GM12878 (cell line): ENCODE results near the gene DLG2. TPM values are rescaled to one million over a fixed set of nuclear protein-coding genes. Genes with fewer than 3 reads are reported as not detected.

Source experiments
- ATAC-seq: fragments of 200-7000 bp; cut with Tn5 transposase; 3 replicates; pipeline ENCODE4 v1.9.1; 2020; ENCODE audit warnings: mild to moderate bottlenecking, moderate library complexity
- BruUV-seq: library from RNA; stranded (reverse); fragments of 400-500 nt; replicated peaks from 2 replicates; lab custom pipeline; 2021; lab: Mats Ljungman, UMichigan
- CTCF ChIA-PET: fragments of 300-600 bp; sonication (Branson Sonifier 250); formaldehyde crosslinking; extraction: SDS; loops from one replicate; lab custom pipeline; 2021; ENCODE audit warnings: inconsistent platforms; lab: Yijun Ruan, JAX
- POLR2A ChIA-PET: fragments of 350-600 bp; formaldehyde crosslinking; extraction: SDS; loops from one replicate; lab custom pipeline; 2021; ENCODE audit warnings: inconsistent platforms; lab: Charles Lee
- RAD21 ChIA-PET: fragments of 300-600 bp; sonication (Branson Sonifier 250); formaldehyde crosslinking; loops from one replicate; lab custom pipeline; 2023; ENCODE audit warnings: antibody characterized with exemption; ENCODE audit not compliant: unreplicated experiment; lab: Charles Lee
- SMC1A ChIA-PET: fragments of 300-600 bp; sonication (Branson Sonifier 250); formaldehyde crosslinking; loops from one replicate; lab custom pipeline; 2023; ENCODE audit not compliant: unreplicated experiment, uncharacterized antibody; lab: Charles Lee
- DNase-seq: peaks from one replicate; pipeline ENCODE4 v3.0.0-alpha.2; 2011; ENCODE audit warnings: low read depth, low spot score
- FAIRE-seq: peaks from 3 replicates; lab custom pipeline; 2011; peaks lifted over from hg19 to GRCh38; lab: Jason Lieb, UNC
- H2AFZ ChIP-seq: 2 replicates; pipeline ENCODE4 v1.6.0; 2011; ENCODE audit warnings: low read depth, low read length, control low read depth; ENCODE audit not compliant: control insufficient read depth
- H3K27ac ChIP-seq: 2 replicates; pipeline ENCODE4 v1.5.1; 2011; ENCODE audit warnings: control low read depth; ENCODE audit not compliant: control insufficient read depth, insufficient read depth
- H3K27me3 ChIP-seq, 2 experiments: replicated peaks in 1 of 2; 2 replicates each; pipeline versions ENCODE4 v1.6.0 to v1.6.1; 2011; ENCODE audit warnings: low read length in 1 of 2; ENCODE audit not compliant: control insufficient read depth in 2 of 2, insufficient read depth in 2 of 2
- H3K36me3 ChIP-seq, 2 experiments: 2 replicates each; pipeline ENCODE4 v1.5.1; 2011; ENCODE audit warnings: low read length in 1 of 2; ENCODE audit not compliant: control insufficient read depth in 2 of 2, insufficient read depth in 2 of 2
- H3K4me1 ChIP-seq: 2 replicates; pipeline ENCODE4 v1.6.1; 2011; ENCODE audit warnings: mild to moderate bottlenecking, low read length, moderate library complexity, mixed read lengths; ENCODE audit not compliant: control insufficient read depth, insufficient read depth
- H3K4me2 ChIP-seq: 2 replicates; pipeline ENCODE4 v1.6.0; 2011; ENCODE audit warnings: control low read depth; ENCODE audit not compliant: control insufficient read depth, insufficient read depth
- H3K4me3 ChIP-seq: fragments of 200-600 bp; sonication (generic); 2 replicates; pipeline ENCODE4 v1.5.1; 2016
- H3K79me2 ChIP-seq: 2 replicates; pipeline ENCODE4 v1.6.0; 2011; ENCODE audit warnings: low read length; ENCODE audit not compliant: control insufficient read depth, insufficient read depth
- H3K9ac ChIP-seq: 2 replicates; pipeline ENCODE4 v1.8.0; 2011; ENCODE audit warnings: low read length, control low read depth, mixed read lengths; ENCODE audit not compliant: control insufficient read depth, insufficient read depth
- H3K9me3 ChIP-seq: replicated peaks from 3 replicates; pipeline ENCODE4 v1.5.1; 2011; ENCODE audit warnings: mild to moderate bottlenecking, low read length; ENCODE audit not compliant: control insufficient read depth, insufficient read depth
- H4K20me1 ChIP-seq: 2 replicates; pipeline ENCODE4 v1.6.0; 2011; ENCODE audit not compliant: control insufficient read depth, insufficient read depth
- ATF3 ChIP-seq: IDR thresholded peaks from 2 replicates; pipeline ENCODE4 v1.6.1; 2011; ENCODE audit warnings: low read depth, mild to moderate bottlenecking, low read length, moderate library complexity, borderline replicate concordance; ENCODE audit errors: extremely low read depth
- BCLAF1 ChIP-seq: fragments of 450-650 bp; IDR thresholded peaks from 2 replicates; pipeline ENCODE4 v1.6.1; 2017; ENCODE audit warnings: antibody characterized with exemption, mild to moderate bottlenecking, moderate library complexity
- BHLHE40 ChIP-seq, 2 experiments: fragments of 450-650 bp in 1 of 2; IDR thresholded peaks; 2 replicates each; pipeline ENCODE4 v1.6.1; 2011 to 2017; ENCODE audit warnings: low read depth in 2 of 2, borderline replicate concordance in 1 of 2, improper control_type of control experiment in 1 of 2, low read length in 1 of 2, mild to moderate bottlenecking in 1 of 2
- EED ChIP-seq: sonication (generic); IDR thresholded peaks from 2 replicates; pipeline ENCODE4 v1.6.1; 2016; ENCODE audit warnings: antibody characterized with exemption, low read depth
- FOS ChIP-seq: IDR thresholded peaks from 3 replicates; pipeline ENCODE4 v1.6.1; 2011; ENCODE audit warnings: borderline replicate concordance; ENCODE audit not compliant: insufficient read length; ENCODE audit errors: extremely low read depth
- GATAD2B ChIP-seq: fragments of 450-650 bp; conservative IDR thresholded peaks from 2 replicates; pipeline ENCODE4 v1.6.1; 2017; ENCODE audit warnings: low read depth, mild to moderate bottlenecking, moderate library complexity
- HSF1 ChIP-seq: fragments of 150-350 bp; IDR thresholded peaks from 2 replicates; pipeline ENCODE4 v1.6.1; 2014; ENCODE audit warnings: mild to moderate bottlenecking, low read depth, low read length
- MXI1 ChIP-seq: fragments of 150-350 bp; IDR thresholded peaks from 2 replicates; pipeline ENCODE4 v1.6.1; 2011; ENCODE audit warnings: low read depth, mild to moderate bottlenecking, inconsistent platforms, low read length, improper control_type of control experiment
- PKNOX1 ChIP-seq: fragments of 450-650 bp; IDR thresholded peaks from 2 replicates; pipeline ENCODE4 v1.6.1; 2016; ENCODE audit warnings: mild to moderate bottlenecking
- RB1 ChIP-seq: fragments of 450-650 bp; formaldehyde crosslinking; IDR thresholded peaks from 2 replicates; pipeline ENCODE4 v1.6.1; 2017; ENCODE audit warnings: mild to moderate bottlenecking, borderline replicate concordance
- REST ChIP-seq: IDR thresholded peaks from 2 replicates; pipeline ENCODE4 v1.6.1; 2012; ENCODE audit warnings: mild to moderate bottlenecking, low read depth, low read length
- SRF ChIP-seq, 2 experiments: IDR thresholded peaks; 2 replicates each; pipeline ENCODE4 v1.6.1; 2011; ENCODE audit warnings: low read depth in 2 of 2, low read length in 2 of 2, mild to moderate bottlenecking in 1 of 2, moderate library complexity in 1 of 2
- USF2 ChIP-seq: IDR thresholded peaks from 2 replicates; pipeline ENCODE4 v1.6.1; 2011; ENCODE audit warnings: low read depth, low read length, improper control_type of control experiment, borderline replicate concordance
- WGBS: methylation state at CpG from one replicate; pipeline ENCODE4 v1.1.6; 2016; ENCODE audit warnings: low lambda C conversion rate; ENCODE audit not compliant: insufficient replicate concordance, insufficient coverage; ENCODE audit errors: missing lambda C conversion rate; 5-methylcytosine and 5-hydroxymethylcytosine counted together
- in situ Hi-C: fragments of 300-500 bp; cut with MboI; formaldehyde crosslinking; loops from 9 replicates; pipeline ENCODE4 v1.14.3; 2018; ENCODE audit warnings: mixed read lengths
- intact Hi-C: fragments of 100-400 bp; cut with micrococcal nuclease; formaldehyde crosslinking; loops from one replicate; pipeline ENCODE4 v1.14.2; 2022; ENCODE audit not compliant: unreplicated experiment
- polyA plus RNA-seq, 11 experiments: library from polyadenylated mRNA; depleted of rRNA in 4 of 11; unstranded in 6 of 11; stranded (reverse) in 5 of 11; fragments of >200 nt; fragmentation: Nextera tagmentation in 4 of 11; fragmentation: Illumina TruSeq in 1 of 11; extraction: Ambion mirVana in 4 of 11; extraction: Trizol in 1 of 11; gene quantifications; 1 replicate in 1 of 11; 2 replicates in 10 of 11; pipeline versions ENCODE4 v1.2.1 to v1.2.3, GENCODE V29; 2011 to 2016; ENCODE audit warnings: inconsistent platforms in 2 of 11, missing spikeins in 2 of 11, low read depth in 1 of 11
- total RNA-seq, 4 experiments: library from RNA; depleted of rRNA in 3 of 4; stranded (reverse); fragments of >200 nt in 3 of 4; fragmentation: Illumina TruSeq in 1 of 4; extraction: Trizol in 1 of 4; gene quantifications; 2 replicates each; pipeline versions ENCODE4 v1.2.1 to v1.2.3, GENCODE V29; 2013 to 2021

The DLG2 gene
- total and polyA plus RNA-seq, 10 of the 15 experiments (the other 5 are each of a cell fraction or from before 2014, with no cell fraction given): 0.09 to 0.98 (median 0.35) TPM

GRCh38 chr11:83684071-83684470 is 1943.1 kb downstream of the DLG2 start:
- intact Hi-C loops: loop anchor here (5.0 kb wide), 1 partner anchor 52 kb away; no protein-coding TSS in a partner anchor
- DNase-seq (no peak), FAIRE-seq (no peak), ATAC-seq (no peak)
- H3K4me3 ChIP-seq: no peak overlapping the region
- peaks cover 16% of the 10 kb centered on the region for H3K4me1 ChIP-seq
- RAD21 ChIA-PET: no interaction called here
- 64% methylated on average over 4 of the region's 4 CpGs for WGBS
- H4K20me1 ChIP-seq: no peaks in the 10 kb centered on the region
- H3K27me3 ChIP-seq: 0 out of 4 replicates have a peak, but pooled peaks cover 0 to 2% of the 10 kb centered on the region in 2 experiments
- SMC1A ChIA-PET: interaction anchor here (1.1 to 2.3 kb wide), 3 partner anchors 10 to 79 kb away, joined by 3 to 6 read pairs (median 3); no protein-coding TSS in a partner anchor
- CTCF ChIA-PET: no interaction called here
- H3K36me3 ChIP-seq: no peaks in the 10 kb centered on the region
- in situ Hi-C loops: no loop called here
- no peak overlapping the region for H3K4me2 ChIP-seq
- H3K27ac ChIP-seq: no peak overlapping the region
- H3K9ac ChIP-seq: no peak overlapping the region
- H3K9me3 ChIP-seq: no peaks in the 10 kb centered on the region
- no peaks in the 10 kb centered on the region for H3K79me2 ChIP-seq
- POLR2A ChIA-PET: no interaction called here
- H2AFZ ChIP-seq: no peak overlapping the region
- no TSS peak for BruUV-seq
- TF ChIP-seq BHLHE40 (IDR thresholded peaks at IDR 0.05; ENCODE audit: borderline replicate concordance in 1 of 2, low read depth in 2 of 2, low read length in 1 of 2) (no peak), USF2 (no peak), ATF3 (no peak), PKNOX1 (no peak), BCLAF1 (no peak), FOS (no peak), SRF (IDR thresholded peaks at IDR 0.05; ENCODE audit: low read depth in 2 of 2, low read length in 2 of 2) (no peak), RB1 (no peak), REST (no peak), HSF1 (no peak), GATAD2B (no peak), EED (no peak), MXI1 (no peak)
